HFFc6 (cell line): ENCODE results near the gene NTS. TPM values are rescaled to one million over a fixed set of nuclear protein-coding genes. Genes with fewer than 3 reads are reported as not detected.

ENCODE experiments used
- DNase-seq: peaks from one replicate; pipeline ENCODE4 v3.0.0-alpha.2; 2018
- H3K27ac Mint-ChIP-seq: 2 replicates; pipeline ENCODE4 v1.8.0; 2020; ENCODE audit warnings: mild to moderate bottlenecking, mixed read lengths
- H3K27me3 Mint-ChIP-seq: 2 replicates; pipeline ENCODE4 v1.8.0; 2021; ENCODE audit warnings: mild to moderate bottlenecking, moderate library complexity, mixed read lengths; ENCODE audit not compliant: insufficient read depth
- H3K36me3 Mint-ChIP-seq: 2 replicates; pipeline ENCODE4 v1.8.0; 2021; ENCODE audit warnings: low read depth, mixed read lengths
- H3K4me1 Mint-ChIP-seq: 2 replicates; pipeline ENCODE4 v1.8.0; 2020; ENCODE audit warnings: low read depth, mixed read lengths
- H3K4me3 Mint-ChIP-seq: 2 replicates; pipeline ENCODE4 v1.8.0; 2020; ENCODE audit warnings: mild to moderate bottlenecking, moderate library complexity, mixed read lengths
- H3K9me3 Mint-ChIP-seq: 2 replicates; pipeline ENCODE4 v1.8.0; 2020; ENCODE audit warnings: mild to moderate bottlenecking, mixed read lengths
- total RNA-seq, 6 experiments: library from RNA; stranded (reverse); fragmentation: NEBNext Ultra II Directional; extraction: Animal tissue kit (Norgen Biotek cat#: 25700); gene quantifications; 2 replicates in 1 of 6; 3 replicates in 5 of 6; pipeline ENCODE4 v1.2.3, GENCODE V29; 2021
- TF ChIP-seq, protein P1 (sequence below): fragments of 200-600 bp; sonication (generic); IDR thresholded peaks from 2 replicates; pipeline ENCODE4 v1.5.0; 2021; ENCODE audit warnings: antibody characterized with exemption, mild to moderate bottlenecking

Gene NTS
- total RNA-seq, 6 experiments from 2014 or later: not detected

DNA sequence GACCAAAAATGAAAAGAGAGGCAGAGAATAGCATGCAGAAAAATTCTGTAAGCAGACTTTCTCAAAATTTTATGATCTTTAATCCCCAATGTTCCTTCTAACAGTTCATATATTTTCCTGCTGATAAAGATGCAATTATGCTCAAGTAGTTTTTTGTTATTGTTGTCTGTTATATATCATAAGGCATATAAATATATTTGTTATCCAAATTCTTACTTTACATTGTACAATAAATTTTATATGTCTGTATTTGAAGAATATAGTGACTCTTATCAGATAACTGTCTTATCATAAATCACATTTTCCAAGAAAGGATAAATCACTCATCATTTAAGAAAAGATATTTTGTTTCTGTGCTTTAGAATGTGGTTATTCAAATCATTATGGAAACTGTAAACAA is 40.5 kb upstream of the NTS start:
- Mint-ChIP-seq H3K36me3 (no peaks in the 10 kb centered on the region), H3K4me3 (no peak overlapping the region), H3K4me1 (peaks cover 7% of the 10 kb centered on the region; the same call in 1 of the 2 replicates), H3K9me3 (no peaks in the 10 kb centered on the region; the same call in 1 of the 2 replicates), H3K27ac (no peak overlapping the region), H3K27me3 (no peaks in the 10 kb centered on the region)
- no peak for DNase-seq
- TF ChIP-seq, protein P1, sequence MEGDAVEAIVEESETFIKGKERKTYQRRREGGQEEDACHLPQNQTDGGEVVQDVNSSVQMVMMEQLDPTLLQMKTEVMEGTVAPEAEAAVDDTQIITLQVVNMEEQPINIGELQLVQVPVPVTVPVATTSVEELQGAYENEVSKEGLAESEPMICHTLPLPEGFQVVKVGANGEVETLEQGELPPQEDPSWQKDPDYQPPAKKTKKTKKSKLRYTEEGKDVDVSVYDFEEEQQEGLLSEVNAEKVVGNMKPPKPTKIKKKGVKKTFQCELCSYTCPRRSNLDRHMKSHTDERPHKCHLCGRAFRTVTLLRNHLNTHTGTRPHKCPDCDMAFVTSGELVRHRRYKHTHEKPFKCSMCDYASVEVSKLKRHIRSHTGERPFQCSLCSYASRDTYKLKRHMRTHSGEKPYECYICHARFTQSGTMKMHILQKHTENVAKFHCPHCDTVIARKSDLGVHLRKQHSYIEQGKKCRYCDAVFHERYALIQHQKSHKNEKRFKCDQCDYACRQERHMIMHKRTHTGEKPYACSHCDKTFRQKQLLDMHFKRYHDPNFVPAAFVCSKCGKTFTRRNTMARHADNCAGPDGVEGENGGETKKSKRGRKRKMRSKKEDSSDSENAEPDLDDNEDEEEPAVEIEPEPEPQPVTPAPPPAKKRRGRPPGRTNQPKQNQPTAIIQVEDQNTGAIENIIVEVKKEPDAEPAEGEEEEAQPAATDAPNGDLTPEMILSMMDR: no peak

DNA sequence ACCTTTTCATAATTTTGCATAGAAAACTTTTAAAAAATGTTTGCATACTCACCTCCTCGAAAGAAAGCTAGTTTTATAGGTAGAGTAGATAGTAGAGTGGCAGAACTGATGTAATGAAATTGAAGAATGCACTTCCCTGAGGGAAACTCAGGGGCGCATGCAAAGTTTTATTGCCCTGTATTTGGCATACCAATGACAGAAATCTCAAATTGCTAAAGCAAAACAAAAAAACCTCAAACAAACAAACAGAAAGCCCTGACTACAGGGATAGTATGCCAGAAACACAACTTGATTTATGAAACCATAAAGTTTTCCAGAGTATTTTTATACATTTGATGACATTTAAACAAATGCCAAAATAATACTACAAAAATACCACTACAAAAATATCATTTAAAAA is 39.7 kb upstream of the NTS start:
- H3K4me3 Mint-ChIP-seq: no peak overlapping the region

DNA sequence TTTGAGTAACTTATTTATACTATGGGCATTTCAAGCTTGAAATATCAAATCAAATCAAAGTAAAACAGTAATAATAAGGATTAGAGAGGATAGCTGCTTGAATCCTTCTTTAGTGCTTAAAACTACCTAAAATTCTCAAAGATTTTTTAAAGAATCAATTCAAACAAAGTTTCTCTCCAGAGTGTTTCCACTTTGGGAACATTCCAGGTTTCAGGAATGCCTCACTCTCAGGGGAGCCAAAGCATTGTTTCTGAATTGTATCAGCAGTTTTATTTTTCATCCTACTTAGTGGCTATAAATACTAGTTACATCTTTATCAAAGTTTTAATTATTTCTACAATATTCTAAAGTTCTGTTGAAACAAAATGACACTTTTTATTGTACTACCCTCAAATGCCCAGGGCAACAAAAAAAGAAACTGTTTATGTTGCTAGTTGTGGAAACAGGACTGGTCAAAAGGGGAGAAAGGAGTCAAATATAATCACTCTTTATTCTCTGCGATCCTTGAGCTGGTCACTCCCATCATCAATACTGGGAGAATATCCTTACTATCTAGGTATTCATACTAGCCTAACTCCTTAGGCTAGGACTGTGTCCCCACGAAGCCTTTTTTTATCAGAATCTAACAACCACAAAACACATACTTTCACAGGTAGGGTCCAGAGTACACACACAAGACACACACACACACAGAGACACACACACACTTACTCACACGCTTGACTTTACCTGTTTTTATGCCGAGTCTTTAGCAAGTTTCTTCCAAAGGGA is 38.5 kb upstream of the NTS start:
- TF ChIP-seq, protein P1: no peak
- Mint-ChIP-seq H3K27ac (no peak overlapping the region), H3K4me3 (peak overlapping the region; percentile 59; the same call in 1 of the 2 replicates), H3K27me3 (no peaks in the 10 kb centered on the region; the same call in 1 of the 2 replicates), H3K4me1 (no peaks in the 10 kb centered on the region; the same call in 1 of the 2 replicates), H3K36me3 (no peaks in the 10 kb centered on the region), H3K9me3 (no peaks in the 10 kb centered on the region; the same call in 1 of the 2 replicates)
- no peak for DNase-seq

More for the DNA sequence above, 39.7 kb upstream of the NTS start:
- Mint-ChIP-seq H3K36me3 (no peaks in the 10 kb centered on the region), H3K4me1 (peaks cover 6% of the 10 kb centered on the region; the same call in 1 of the 2 replicates), H3K9me3 (no peaks in the 10 kb centered on the region; the same call in 1 of the 2 replicates), H3K27me3 (no peaks in the 10 kb centered on the region), H3K27ac (no peak overlapping the region)
- TF ChIP-seq, protein P1: no peak
- no peak for DNase-seq

DNA sequence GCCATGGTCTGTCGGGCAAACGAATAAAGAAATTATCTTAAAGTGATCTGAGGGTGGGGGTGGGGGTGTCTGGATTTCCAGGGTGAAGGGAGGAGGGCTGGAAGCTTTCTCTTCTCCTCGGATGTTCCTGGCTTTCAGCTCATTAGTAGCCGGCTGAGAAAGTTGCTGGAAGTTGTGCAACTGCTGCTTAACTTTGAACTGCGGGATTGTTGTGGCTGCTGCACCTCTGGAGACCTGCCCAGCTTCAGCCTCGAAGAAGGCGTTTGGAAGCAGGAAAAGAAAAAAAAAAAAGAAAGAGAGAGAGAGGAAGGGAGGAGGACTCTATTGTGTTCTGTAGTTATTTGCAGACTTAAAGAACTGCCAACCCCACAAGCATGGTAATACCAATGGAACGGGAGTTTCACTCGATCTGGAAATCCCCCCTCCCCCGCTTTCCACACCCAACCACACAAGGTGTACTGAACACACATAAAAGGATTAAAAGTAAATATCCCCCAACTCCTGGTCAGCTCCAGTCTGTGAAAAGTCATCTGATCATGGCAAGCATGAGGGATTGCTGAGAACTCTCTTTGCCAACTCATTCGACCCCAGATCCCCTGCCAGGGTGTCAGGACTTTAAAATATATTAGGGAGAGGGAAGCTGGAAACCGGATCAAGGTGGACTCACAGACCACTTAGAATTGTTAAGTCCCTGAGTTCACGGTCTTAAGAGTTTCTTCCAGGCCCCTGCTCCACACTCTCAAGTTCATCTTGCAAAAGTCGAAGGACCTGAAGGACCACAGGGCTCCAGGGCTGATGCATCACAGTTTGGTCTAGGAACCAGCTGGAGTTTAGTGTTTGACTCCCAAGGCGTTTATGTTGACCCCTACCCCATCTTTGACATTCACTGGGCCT is 37.7 kb upstream of the NTS start, which contains the start of gene RASSF9:
Gene RASSF9, minus strand, starts transcription at position 213 of the 894 bp plus-strand sequence. Its CDS starts 208 bp downstream, at position 5.
- H3K4me1 Mint-ChIP-seq: no peaks in the 10 kb centered on the region; the same call in 1 of the 2 replicates
- no peaks in the 10 kb centered on the region for H3K36me3 Mint-ChIP-seq
- no peak within 1 kb of the TSS for H3K27ac Mint-ChIP-seq
- peak; percentile 45 for DNase-seq
- H3K27me3 Mint-ChIP-seq: no peaks in the 10 kb centered on the region; the same call in 1 of the 2 replicates
- TF ChIP-seq, protein P1: no peak
- H3K4me3 Mint-ChIP-seq: peak within 1 kb of the TSS; percentile 59; the same call in 1 of the 2 replicates
- no peaks in the 10 kb centered on the region; the same call in 1 of the 2 replicates for H3K9me3 Mint-ChIP-seq

DNA sequence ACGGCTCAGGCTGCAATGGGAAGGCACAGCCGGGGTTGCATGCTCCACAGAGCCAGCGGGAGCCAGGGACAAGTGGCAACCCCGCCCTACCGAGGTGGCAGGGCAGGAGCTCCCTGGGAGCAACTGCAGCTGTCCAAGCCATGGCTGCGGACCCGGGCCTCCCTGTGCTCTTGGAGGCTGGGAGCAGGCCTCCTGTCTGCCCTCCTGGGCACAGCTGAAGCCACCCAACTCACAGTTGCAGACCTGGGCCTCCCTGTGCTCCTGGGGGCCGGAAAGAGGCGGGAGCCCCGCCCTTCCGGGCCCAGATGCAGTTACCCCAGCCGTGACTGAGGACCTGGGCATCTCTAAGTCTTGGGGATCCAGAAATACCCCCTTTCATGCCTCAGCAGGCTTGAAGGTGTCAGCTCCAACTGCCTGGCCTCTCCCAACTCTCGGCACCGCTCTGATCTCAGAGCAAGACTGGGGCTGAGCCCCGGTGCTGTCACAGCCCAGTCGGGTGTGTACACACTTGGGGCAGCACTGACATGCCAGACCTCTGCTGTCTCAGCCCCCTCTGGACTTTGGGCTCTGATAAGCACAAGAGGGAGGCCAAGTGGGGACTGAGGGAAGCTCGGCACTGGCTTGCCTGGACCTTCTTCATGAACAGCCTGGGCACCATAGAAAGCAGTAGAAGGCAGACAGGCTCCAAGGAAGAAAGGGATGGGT is 30.3 kb upstream of the NTS start:
- H3K9me3 Mint-ChIP-seq: no peaks in the 10 kb centered on the region; the same call in 1 of the 2 replicates
- H3K4me1 Mint-ChIP-seq: no peaks in the 10 kb centered on the region
- no peaks in the 10 kb centered on the region for H3K36me3 Mint-ChIP-seq

More for the DNA sequence above, 30.3 kb upstream of the NTS start:
- DNase-seq: no peak
- Mint-ChIP-seq H3K27ac (no peak overlapping the region), H3K27me3 (peaks cover 5% of the 10 kb centered on the region; the same call in 1 of the 2 replicates), H3K4me3 (no peak overlapping the region)
- TF ChIP-seq, protein P1: no peak
